A549 (cell line): ENCODE data around the gene YES1. TPM values are rescaled to one million over a fixed set of nuclear protein-coding genes. Genes with fewer than 3 reads are reported as not detected.
A peak's percentile ranks its signal among the peaks of the same experiment; 100 is the strongest.

Source experiments
- ATAC-seq, 2 experiments: fragments of 200-7000 bp in 1 of 2; fragments of >200 bp in 1 of 2; cut with Nextera tagmentation in 1 of 2; cut with Tn5 transposase in 1 of 2; 3 replicates each; pipeline versions ENCODE4 v1.8.0 to v1.9.1; 2018 to 2020; ENCODE audit warnings: mild to moderate bottlenecking in 1 of 2, moderate library complexity in 1 of 2
- CTCF ChIA-PET: fragments of 300-600 bp; sonication (Branson Sonifier 250); formaldehyde crosslinking; extraction: SDS; loops from one replicate; lab custom pipeline; 2021; ENCODE audit warnings: antibody characterized with exemption, inconsistent platforms; lab: Yijun Ruan, JAX
- POLR2A ChIA-PET: fragments of 350-600 bp; formaldehyde crosslinking; extraction: SDS; loops from one replicate; lab custom pipeline; 2021; ENCODE audit warnings: antibody characterized with exemption, inconsistent platforms; lab: Yijun Ruan, JAX
- DNase-seq, 2 experiments: peaks; one replicate each; pipeline versions ENCODE4 v3.0.0 to v3.0.0-alpha.2; 2011 to 2016; ENCODE audit warnings: low read depth in 1 of 2, low spot score in 1 of 2
- FAIRE-seq: peaks from 2 replicates; lab custom pipeline; 2011; peaks lifted over from hg19 to GRCh38; lab: Jason Lieb, UNC
- H3K27ac ChIP-seq, 2 experiments: fragments of >200 bp; sonication (Bioruptor Twin); formaldehyde crosslinking; 3 replicates each; pipeline ENCODE4 v1.5.1; 2016 to 2017
- H3K4me1 ChIP-seq: fragments of >200 bp; sonication (Bioruptor Twin); formaldehyde crosslinking; 3 replicates; pipeline ENCODE4 v1.6.1; 2016
- H3K4me2 ChIP-seq: fragments of >200 bp; sonication (Bioruptor Twin); formaldehyde crosslinking; 3 replicates; pipeline ENCODE4 v1.6.1; 2016
- H3K4me3 ChIP-seq: fragments of >200 bp; sonication (Bioruptor Twin); formaldehyde crosslinking; 3 replicates; pipeline ENCODE4 v1.5.1; 2016
- H3K9me3 ChIP-seq: fragments of >200 bp; sonication (Bioruptor Twin); formaldehyde crosslinking; 3 replicates; pipeline ENCODE4 v1.6.1; 2016
- ATOH8 ChIP-seq: fragments of 250-450 bp; sonication (Bioruptor Pico); IDR thresholded peaks from 2 replicates; pipeline ENCODE4 v1.5.0; 2020; ENCODE audit warnings: low read depth, mild to moderate bottlenecking, moderate library complexity
- BCL3 ChIP-seq: fragments of >200 bp; sonication (Bioruptor Twin); formaldehyde crosslinking; IDR thresholded peaks from 3 replicates; pipeline ENCODE4 v1.6.1; 2016
- CBX2 ChIP-seq: fragments of 200-600 bp; sonication (generic); IDR thresholded peaks from 2 replicates; pipeline ENCODE4 v1.6.1; 2016; ENCODE audit warnings: low read depth, mild to moderate bottlenecking, borderline replicate concordance
- CEBPB ChIP-seq, 2 experiments: fragments of >200 bp in 1 of 2; sonication (Bioruptor Twin) in 1 of 2; formaldehyde crosslinking in 1 of 2; IDR thresholded peaks; 2 replicates each; pipeline ENCODE4 v1.6.1; 2012 to 2016
- CHD4 ChIP-seq: fragments of 200-600 bp; sonication (generic); IDR thresholded peaks from 2 replicates; pipeline ENCODE4 v1.6.1; 2016; ENCODE audit warnings: antibody characterized with exemption, mild to moderate bottlenecking, borderline replicate concordance
- ELK1 ChIP-seq: fragments of 150-350 bp; IDR thresholded peaks from 2 replicates; pipeline ENCODE4 v1.6.1; 2014; ENCODE audit warnings: low read depth, mild to moderate bottlenecking, low read length
- EP300 ChIP-seq, 2 experiments: fragments of >200 bp; sonication (Bioruptor Twin); formaldehyde crosslinking; IDR thresholded peaks; 2 replicates in 1 of 2; 3 replicates in 1 of 2; pipeline ENCODE4 v1.6.1; 2016 to 2017
- ESRRA ChIP-seq: fragments of 150-350 bp; IDR thresholded peaks from 2 replicates; pipeline ENCODE4 v1.6.1; 2014; ENCODE audit warnings: mild to moderate bottlenecking, low read length, borderline replicate concordance
- GATA3 ChIP-seq: IDR thresholded peaks from 2 replicates; pipeline ENCODE4 v1.6.1; 2012; ENCODE audit warnings: borderline replicate concordance
- HEYL ChIP-seq: fragments of 250-450 bp; sonication (Bioruptor Pico); IDR thresholded peaks from 2 replicates; pipeline ENCODE4 v1.8.0; 2021; ENCODE audit warnings: mild to moderate bottlenecking, moderate library complexity
- HOXB5 ChIP-seq: fragments of 250-450 bp; sonication (Bioruptor Pico); IDR thresholded peaks from 2 replicates; pipeline ENCODE4 v1.5.0; 2020; ENCODE audit warnings: mild to moderate bottlenecking, moderate library complexity
- JUNB ChIP-seq: fragments of >200 bp; sonication (Bioruptor Twin); formaldehyde crosslinking; IDR thresholded peaks from 2 replicates; pipeline ENCODE4 v1.6.1; 2016
- KDM5A ChIP-seq: fragments of 200-600 bp; sonication (generic); IDR thresholded peaks from 2 replicates; pipeline ENCODE4 v1.6.1; 2016; ENCODE audit warnings: antibody characterized with exemption, mild to moderate bottlenecking
- MAZ ChIP-seq: fragments of 150-350 bp; IDR thresholded peaks from 2 replicates; pipeline ENCODE4 v1.6.1; 2014; ENCODE audit warnings: antibody characterized with exemption, low read depth, low read length, borderline replicate concordance
- NFE2L2 ChIP-seq: fragments of 150-350 bp; conservative IDR thresholded peaks from 2 replicates; pipeline ENCODE4 v1.6.1; 2014; ENCODE audit warnings: low read length
- NR3C1 ChIP-seq: fragments of >200 bp; sonication (Bioruptor Twin); formaldehyde crosslinking; IDR thresholded peaks from 3 replicates; pipeline ENCODE4 v1.6.1; 2017
- PBX3 ChIP-seq: IDR thresholded peaks from 2 replicates; pipeline ENCODE4 v1.6.1; 2012
- POLR2A ChIP-seq: IDR thresholded peaks from 2 replicates; pipeline ENCODE4 v1.6.1; 2012; ENCODE audit warnings: mild to moderate bottlenecking, low read length
- RAD21 ChIP-seq, 2 experiments: fragments of >200 bp in 1 of 2; sonication (Bioruptor Twin) in 1 of 2; formaldehyde crosslinking in 1 of 2; IDR thresholded peaks in 1 of 2; conservative IDR thresholded peaks in 1 of 2; 2 replicates in 1 of 2; 3 replicates in 1 of 2; pipeline ENCODE4 v1.6.1; 2012 to 2018; ENCODE audit warnings: inconsistent platforms in 1 of 2
- RARB ChIP-seq: fragments of 250-450 bp; sonication (Bioruptor Pico); IDR thresholded peaks from 2 replicates; pipeline ENCODE4 v1.8.0; 2021; ENCODE audit warnings: mild to moderate bottlenecking, moderate library complexity
- RCOR1 ChIP-seq: fragments of 150-350 bp; IDR thresholded peaks from 2 replicates; pipeline ENCODE4 v1.6.1; 2014; ENCODE audit warnings: antibody characterized with exemption, low read length, low read depth
- REST ChIP-seq: fragments of 200-600 bp; sonication (generic); IDR thresholded peaks from 2 replicates; pipeline ENCODE4 v1.6.1; 2016; ENCODE audit warnings: antibody characterized with exemption, mild to moderate bottlenecking, moderate library complexity
- RFX5 ChIP-seq: fragments of 450-650 bp; IDR thresholded peaks from 2 replicates; pipeline ENCODE4 v1.7.1; 2014; ENCODE audit warnings: antibody characterized with exemption, mild to moderate bottlenecking, moderate library complexity
- RNF2 ChIP-seq: fragments of 200-600 bp; sonication (generic); IDR thresholded peaks from 2 replicates; pipeline ENCODE4 v1.6.1; 2016; ENCODE audit warnings: low read depth, mild to moderate bottlenecking, antibody characterized with exemption, moderate library complexity, borderline replicate concordance
- SMC3 ChIP-seq: fragments of >200 bp; sonication (Bioruptor Twin); formaldehyde crosslinking; IDR thresholded peaks from 3 replicates; pipeline ENCODE4 v1.6.1; 2018; ENCODE audit warnings: inconsistent platforms
- USF2 ChIP-seq: fragments of 450-650 bp; IDR thresholded peaks from 2 replicates; pipeline ENCODE4 v1.6.1; 2014; ENCODE audit warnings: antibody characterized with exemption
- ZC3H11A ChIP-seq: fragments of 450-650 bp; IDR thresholded peaks from 2 replicates; pipeline ENCODE4 v1.6.1; 2014; ENCODE audit warnings: antibody characterized with exemption, mild to moderate bottlenecking
- WGBS: methylation state at CpG from one replicate; pipeline ENCODE4 v1.1.6; 2017; ENCODE audit errors: missing lambda C conversion rate; 5-methylcytosine and 5-hydroxymethylcytosine counted together
- polyA plus RNA-seq, 4 experiments: library from polyadenylated mRNA; depleted of rRNA in 3 of 4; stranded (reverse); fragments of >200 nt; fragmentation: RNase III in 1 of 4; extraction: RNeasy Plus Mini Kit Qiagen cat#74134 plus additional on column Dnase treatment in 1 of 4; gene quantifications; 2 replicates in 3 of 4; 3 replicates in 1 of 4; pipeline ENCODE4 v1.2.3, GENCODE V29; 2011 to 2017

YES1 gene
- polyA plus RNA-seq, 2 of the 4 experiments (the other 2 are of a cell fraction), result 22.6 to 32.1 TPM

- DNase-seq, result no peak
- Histone ChIP-seq H3K4me2 (no peak overlapping the region), H3K4me1 (peaks cover 3% of the 10 kb centered on the region; the same call in 2 of the 3 replicates), H3K27ac (no peak overlapping the region), H3K4me3 (no peak overlapping the region), H3K9me3 (no peaks in the 10 kb centered on the region)
- no peak for ATAC-seq
- TF ChIP-seq JUNB (no peak), HOXB5 (no peak), NFE2L2 (no peak), ESRRA (no peak), RAD21 (conservative IDR thresholded peaks at IDR 0.05 in 1 of 2, IDR thresholded peaks at IDR 0.05 in 1 of 2) (no peak), RNF2 (no peak), NR3C1 (no peak), RCOR1 (no peak), REST (no peak), KDM5A (no peak), POLR2A (no peak), RARB (no peak), GATA3 (no peak), HEYL (CRISPR knock-in tag) (no peak), CBX2 (no peak), MAZ (no peak)
- no peak for FAIRE-seq
- ChIA-PET POLR2A (no interaction called here), CTCF (interaction anchor here (0.7 to 1.8 kb wide), 4 partner anchors 15 to 190 kb away, joined by 3 to 7 read pairs (median 4); no protein-coding TSS in a partner anchor)
- 93% methylated on average over 4 of the region's 4 CpGs for WGBS
Observed at GRCh38 chr18:814300-815084, 2.5 kb upstream of the YES1 start.

GRCh38 chr18:813172-814071 is 1.4 kb upstream of the YES1 start:
- Histone ChIP-seq H3K4me1 (peaks cover 3% of the 10 kb centered on the region; the same call in 2 of the 3 replicates), H3K4me2 (peak overlapping the region; percentile 71), H3K27ac (peak overlapping the region; percentile 85 to 100), H3K4me3 (peak overlapping the region; percentile 98), H3K9me3 (no peaks in the 10 kb centered on the region)
- ChIA-PET CTCF (interaction anchor here (1.6 to 1.8 kb wide), 2 partner anchors 17 kb away, joined by 3 to 7 read pairs; no protein-coding TSS in a partner anchor), POLR2A (interaction anchor here (0.8 to 1.2 kb wide), 2 partner anchors 17 to 101 kb away, joined by 4 to 6 read pairs; partner anchors contain the start of gene ENOSF1)
- DNase-seq, result no peak
- no peak for FAIRE-seq
- 64% methylated on average over 18 of the region's 18 CpGs for WGBS
- no peak for ATAC-seq
- TF ChIP-seq ZC3H11A, result no peak
- no peak for TF ChIP-seq ATOH8
- no peak for TF ChIP-seq RFX5
- TF ChIP-seq CHD4, result no peak
- no peak for TF ChIP-seq ELK1
- TF ChIP-seq USF2, result no peak
- TF ChIP-seq BCL3, result no peak
- TF ChIP-seq RAD21 (conservative IDR thresholded peaks at IDR 0.05 in 1 of 2, IDR thresholded peaks at IDR 0.05 in 1 of 2), result no peak
- no peak for TF ChIP-seq JUNB
- no peak for TF ChIP-seq CEBPB (IDR thresholded peaks at IDR 0.05)
- no peak for TF ChIP-seq EP300 (IDR thresholded peaks at IDR 0.05)
- no peak for TF ChIP-seq PBX3
- TF ChIP-seq SMC3, result no peak
